OCI-LY1 (cell line): ENCODE results near the gene MARF1.

Source experiments
- H2AFZ ChIP-seq: fragments of 200-600 bp; sonication (generic), shearing (Covaris generic); 2 replicates; pipeline ENCODE4 v1.6.0; 2014; ENCODE audit warnings: antibody characterized with exemption, mild to moderate bottlenecking, low read length
- H3F3A ChIP-seq: fragments of 200-600 bp; sonication (generic), shearing (Covaris generic); 2 replicates; pipeline ENCODE4 v1.6.0; 2014; ENCODE audit warnings: mild to moderate bottlenecking, antibody characterized with exemption, low read length, moderate library complexity; ENCODE audit not compliant: insufficient read depth
- H3K27ac ChIP-seq: fragments of 200-600 bp; sonication (generic); 2 replicates; pipeline ENCODE4 v1.5.1; 2014; ENCODE audit warnings: low read length, mixed run types, mild to moderate bottlenecking, low read depth; ENCODE audit not compliant: poor library complexity, severe bottlenecking
- H3K27me3 ChIP-seq: fragments of 200-600 bp; sonication (generic); 2 replicates; pipeline ENCODE4 v1.6.0; 2014; ENCODE audit warnings: antibody characterized with exemption, mild to moderate bottlenecking, low read length, moderate library complexity; ENCODE audit not compliant: insufficient read depth
- H3K36me3 ChIP-seq: fragments of 200-600 bp; sonication (generic); 2 replicates; pipeline ENCODE4 v1.6.1; 2014; ENCODE audit warnings: mild to moderate bottlenecking, antibody characterized with exemption, low read length, moderate library complexity, mixed read lengths; ENCODE audit not compliant: insufficient read depth
- H3K4me1 ChIP-seq: fragments of 200-600 bp; sonication (generic); 2 replicates; pipeline ENCODE4 v1.5.1; 2014; ENCODE audit warnings: mild to moderate bottlenecking, low read length, moderate library complexity; ENCODE audit not compliant: insufficient read depth, severe bottlenecking
- H3K4me2 ChIP-seq: fragments of 200-600 bp; sonication (generic), shearing (Covaris generic); 2 replicates; pipeline ENCODE4 v1.6.1; 2014; ENCODE audit warnings: low read length
- H3K4me3 ChIP-seq: fragments of 200-600 bp; sonication (generic); 2 replicates; pipeline ENCODE4 v1.5.1; 2014; ENCODE audit warnings: low read length, low read depth, mild to moderate bottlenecking, mixed read lengths; ENCODE audit not compliant: poor library complexity, severe bottlenecking
- H3K79me2 ChIP-seq: fragments of 200-600 bp; shearing (Covaris generic); 2 replicates; pipeline ENCODE4 v1.6.1; 2016; ENCODE audit warnings: mixed run types, low read length, mixed read lengths; ENCODE audit not compliant: insufficient read depth
- H3K9ac ChIP-seq: fragments of 200-600 bp; sonication (generic), shearing (Covaris generic); 2 replicates; pipeline ENCODE4 v1.6.1; 2014; ENCODE audit warnings: mild to moderate bottlenecking, low read length, mixed read lengths
- H3K9me2 ChIP-seq: fragments of 200-600 bp; sonication (generic), shearing (Covaris generic); 2 replicates; pipeline ENCODE4 v1.6.1; 2014; ENCODE audit warnings: low read depth, mild to moderate bottlenecking, low read length, mixed read lengths
- H3K9me3 ChIP-seq: fragments of 200-600 bp; shearing (Covaris generic); 2 replicates; pipeline ENCODE4 v1.6.1; 2014; ENCODE audit warnings: low read length, mixed read lengths
- H4K20me1 ChIP-seq: fragments of 200-600 bp; sonication (generic), shearing (Covaris generic); 2 replicates; pipeline ENCODE4 v1.6.0; 2016; ENCODE audit warnings: mild to moderate bottlenecking, low read length; ENCODE audit not compliant: insufficient read depth
- EZH2 ChIP-seq: fragments of 200-600 bp; sonication (generic), shearing (Covaris generic); IDR thresholded peaks from 2 replicates; pipeline ENCODE4 v1.8.0; 2017; ENCODE audit warnings: borderline replicate concordance, mixed run types, mild to moderate bottlenecking, antibody characterized with exemption, low read length, moderate library complexity, mixed read lengths
- TF ChIP-seq, protein P1 (sequence below): fragments of 200-600 bp; sonication (generic), shearing (Covaris generic); IDR thresholded peaks from 2 replicates; pipeline ENCODE4 v1.5.1; 2017; ENCODE audit warnings: mild to moderate bottlenecking, antibody characterized with exemption, low read length, moderate library complexity, mixed read lengths

Gene MARF1

DNA sequence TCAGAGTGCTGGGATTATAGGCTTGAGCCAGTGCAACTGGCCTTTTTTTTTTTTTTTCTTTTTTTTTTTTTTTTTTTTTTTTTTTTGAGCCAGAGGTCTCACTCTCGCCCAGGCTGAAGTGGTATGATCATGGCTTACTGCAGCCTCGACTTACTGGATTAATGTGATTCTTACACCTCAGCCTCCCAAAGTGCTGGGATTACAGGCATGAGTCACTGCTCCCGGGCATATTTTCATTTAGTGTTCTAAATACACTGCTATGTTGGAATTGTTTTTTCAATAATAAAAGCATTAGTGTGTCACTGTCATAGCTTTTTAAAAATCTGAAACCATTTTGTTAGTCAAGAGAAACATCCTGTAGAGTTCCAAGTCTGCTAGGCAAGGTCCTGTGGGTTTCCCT is 47.3 kb upstream of the MARF1 start:
- H3K27me3 ChIP-seq: no peaks in the 10 kb centered on the region
- H3K4me3 ChIP-seq: no peak overlapping the region
- H3K4me2 ChIP-seq: no peak overlapping the region
- no peak overlapping the region for H2AFZ ChIP-seq
- no peaks in the 10 kb centered on the region for H3K79me2 ChIP-seq
- H3K9ac ChIP-seq: no peak overlapping the region
- no peaks in the 10 kb centered on the region for H3K4me1 ChIP-seq
- H3K27ac ChIP-seq: no peak overlapping the region
- no peaks in the 10 kb centered on the region for H4K20me1 ChIP-seq
- peaks cover 96% of the 10 kb centered on the region for H3K36me3 ChIP-seq
- TF ChIP-seq, protein P1, sequence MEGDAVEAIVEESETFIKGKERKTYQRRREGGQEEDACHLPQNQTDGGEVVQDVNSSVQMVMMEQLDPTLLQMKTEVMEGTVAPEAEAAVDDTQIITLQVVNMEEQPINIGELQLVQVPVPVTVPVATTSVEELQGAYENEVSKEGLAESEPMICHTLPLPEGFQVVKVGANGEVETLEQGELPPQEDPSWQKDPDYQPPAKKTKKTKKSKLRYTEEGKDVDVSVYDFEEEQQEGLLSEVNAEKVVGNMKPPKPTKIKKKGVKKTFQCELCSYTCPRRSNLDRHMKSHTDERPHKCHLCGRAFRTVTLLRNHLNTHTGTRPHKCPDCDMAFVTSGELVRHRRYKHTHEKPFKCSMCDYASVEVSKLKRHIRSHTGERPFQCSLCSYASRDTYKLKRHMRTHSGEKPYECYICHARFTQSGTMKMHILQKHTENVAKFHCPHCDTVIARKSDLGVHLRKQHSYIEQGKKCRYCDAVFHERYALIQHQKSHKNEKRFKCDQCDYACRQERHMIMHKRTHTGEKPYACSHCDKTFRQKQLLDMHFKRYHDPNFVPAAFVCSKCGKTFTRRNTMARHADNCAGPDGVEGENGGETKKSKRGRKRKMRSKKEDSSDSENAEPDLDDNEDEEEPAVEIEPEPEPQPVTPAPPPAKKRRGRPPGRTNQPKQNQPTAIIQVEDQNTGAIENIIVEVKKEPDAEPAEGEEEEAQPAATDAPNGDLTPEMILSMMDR: no peak
- TF ChIP-seq EZH2: no peak
- no peaks in the 10 kb centered on the region for H3F3A ChIP-seq
- no peaks in the 10 kb centered on the region for H3K9me3 ChIP-seq
- H3K9me2 ChIP-seq: no peaks in the 10 kb centered on the region

GRCh38 chr16:15689290-15689689 is 46.3 kb upstream of the MARF1 start:
- no peaks in the 10 kb centered on the region for H3F3A ChIP-seq
- no peaks in the 10 kb centered on the region for H3K4me1 ChIP-seq
- H3K9me2 ChIP-seq: no peaks in the 10 kb centered on the region
- no peaks in the 10 kb centered on the region for H3K9me3 ChIP-seq
- H4K20me1 ChIP-seq: no peaks in the 10 kb centered on the region
- H3K4me2 ChIP-seq: no peak overlapping the region
- no peaks in the 10 kb centered on the region for H3K79me2 ChIP-seq
- H3K36me3 ChIP-seq: peaks cover 96% of the 10 kb centered on the region
- TF ChIP-seq, protein P1: no peak
- TF ChIP-seq EZH2: no peak
- no peak overlapping the region for H3K4me3 ChIP-seq
- H3K9ac ChIP-seq: no peak overlapping the region
- H3K27ac ChIP-seq: no peak overlapping the region
- H2AFZ ChIP-seq: no peak overlapping the region
- no peaks in the 10 kb centered on the region for H3K27me3 ChIP-seq

DNA sequence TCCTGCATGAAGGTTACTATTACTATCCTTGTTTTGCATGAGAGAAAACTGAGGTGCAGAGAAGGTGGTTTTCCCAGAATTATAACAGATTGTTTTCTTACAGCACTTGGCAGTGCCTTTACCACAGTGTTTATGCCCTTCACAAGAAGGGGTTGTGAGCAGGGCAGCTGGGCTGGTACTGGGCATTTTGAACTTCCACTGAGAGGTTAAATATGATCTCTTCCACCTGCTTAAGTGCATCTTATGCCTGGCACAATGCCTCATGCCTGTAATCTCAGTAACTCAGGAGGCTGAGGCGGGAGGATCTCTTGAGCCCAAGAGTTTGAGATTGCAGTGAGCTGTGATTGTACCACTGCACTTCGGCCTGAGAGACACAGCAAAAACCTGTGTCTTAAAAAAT is 43.3 kb upstream of the MARF1 start:
- H2AFZ ChIP-seq: no peak overlapping the region
- H4K20me1 ChIP-seq: no peaks in the 10 kb centered on the region
- H3K4me3 ChIP-seq: no peak overlapping the region
- no peaks in the 10 kb centered on the region for H3K9me2 ChIP-seq
- H3K4me2 ChIP-seq: no peak overlapping the region
- H3K27me3 ChIP-seq: no peaks in the 10 kb centered on the region
- H3K36me3 ChIP-seq: peaks cover 92% of the 10 kb centered on the region
- TF ChIP-seq, protein P1: no peak
- no peak for TF ChIP-seq EZH2
- H3K79me2 ChIP-seq: no peaks in the 10 kb centered on the region
- H3K9me3 ChIP-seq: no peaks in the 10 kb centered on the region
- no peak overlapping the region for H3K9ac ChIP-seq
- H3K4me1 ChIP-seq: no peaks in the 10 kb centered on the region
- no peak overlapping the region for H3K27ac ChIP-seq
- no peaks in the 10 kb centered on the region for H3F3A ChIP-seq
